ENCODE results near the gene TTC39B. TPM values are rescaled to one million over a fixed set of nuclear protein-coding genes. Genes with fewer than 3 reads are reported as not detected.

TTC39B gene
- total RNA-seq, 1 donor from 2014 or later, result 7.0 TPM

GRCh38 chr9:15282567-15283285, 24.3 kb downstream of the TTC39B start:
- H3K27me3 Mint-ChIP-seq (ENCODE audit: low read depth, unreplicated experiment), result no peaks in the 10 kb centered on the region
- Histone ChIP-seq H3K79me2 (ENCODE audit: insufficient read depth, low read length) (peaks cover 8% of the 10 kb centered on the region), H3K9me3 (ENCODE audit: insufficient read depth, low read depth, low read length) (no peaks in the 10 kb centered on the region), H3K9ac (ENCODE audit: low read length) (no peak overlapping the region), H4K20me1 (ENCODE audit: insufficient read depth, low read length) (peaks cover 10% of the 10 kb centered on the region), H3K4me1 (ENCODE audit: insufficient read depth, low read length) (no peaks in the 10 kb centered on the region), H3K27ac (ENCODE audit: low read depth, low read length) (no peak overlapping the region), H3K27me3 (ENCODE audit: insufficient read depth, low read length) (no peaks in the 10 kb centered on the region), H3K4me2 (ENCODE audit: low read length) (no peak overlapping the region), H3K4me3 (ENCODE audit: insufficient read depth, low read depth, low read length) (no peak overlapping the region), H2AFZ (ENCODE audit: low read depth, low read length) (no peak overlapping the region), H3K36me3 (ENCODE audit: insufficient read depth, low read length) (no peaks in the 10 kb centered on the region)
- no peaks in the 10 kb centered on the region for H3K4me1 Mint-ChIP-seq (ENCODE audit: low read depth, unreplicated experiment)
- H3K4me3 Mint-ChIP-seq (ENCODE audit: unreplicated experiment), result no peak overlapping the region
- H3K36me3 Mint-ChIP-seq (ENCODE audit: low read depth, unreplicated experiment), result no peaks in the 10 kb centered on the region
- TF ChIP-seq EZH2 (IDR thresholded peaks at IDR 0.05; ENCODE audit: insufficient read depth, low read length) (no peak), CTCF (IDR thresholded peaks at IDR 0.05; ENCODE audit: insufficient read depth, low read depth, low read length) (no peak)
- FAIRE-seq (no peak), DNase-seq (ENCODE audit: low read depth) (no peak)
- no peak overlapping the region for H3K27ac Mint-ChIP-seq (ENCODE audit: unreplicated experiment)
- H3K9me3 Mint-ChIP-seq (ENCODE audit: unreplicated experiment), result peaks cover 1% of the 10 kb centered on the region

- H3K9me3 ChIP-seq (ENCODE audit: insufficient read depth, low read depth, low read length), result no peaks in the 10 kb centered on the region
- H3K4me1 ChIP-seq (ENCODE audit: insufficient read depth, low read length), result no peaks in the 10 kb centered on the region
- no peak overlapping the region for H3K9ac ChIP-seq (ENCODE audit: low read length)
- H3K4me3 ChIP-seq (ENCODE audit: insufficient read depth, low read depth, low read length), result no peak overlapping the region
- Mint-ChIP-seq H3K9me3 (ENCODE audit: unreplicated experiment) (no peaks in the 10 kb centered on the region), H3K4me3 (ENCODE audit: unreplicated experiment) (no peak overlapping the region), H3K27ac (ENCODE audit: unreplicated experiment) (no peak overlapping the region), H3K4me1 (ENCODE audit: low read depth, unreplicated experiment) (no peaks in the 10 kb centered on the region), H3K27me3 (ENCODE audit: low read depth, unreplicated experiment) (no peaks in the 10 kb centered on the region), H3K36me3 (ENCODE audit: low read depth, unreplicated experiment) (no peaks in the 10 kb centered on the region)
- FAIRE-seq, result no peak
- peaks cover 10% of the 10 kb centered on the region for H4K20me1 ChIP-seq (ENCODE audit: insufficient read depth, low read length)
- no peaks in the 10 kb centered on the region for H3K27me3 ChIP-seq (ENCODE audit: insufficient read depth, low read length)
- H3K27ac ChIP-seq (ENCODE audit: low read depth, low read length), result no peak overlapping the region
- H2AFZ ChIP-seq (ENCODE audit: low read depth, low read length), result no peak overlapping the region
- peaks cover 8% of the 10 kb centered on the region for H3K79me2 ChIP-seq (ENCODE audit: insufficient read depth, low read length)
- H3K4me2 ChIP-seq (ENCODE audit: low read length), result no peak overlapping the region
- DNase-seq (ENCODE audit: low read depth), result no peak
- no peaks in the 10 kb centered on the region for H3K36me3 ChIP-seq (ENCODE audit: insufficient read depth, low read length)
- TF ChIP-seq EZH2 (IDR thresholded peaks at IDR 0.05; ENCODE audit: insufficient read depth, low read length) (no peak), CTCF (IDR thresholded peaks at IDR 0.05; ENCODE audit: insufficient read depth, low read depth, low read length) (no peak)
Measured at GRCh38 chr9:15280647-15281046, 26.4 kb downstream of the TTC39B start.

- Histone ChIP-seq H3K9me3 (ENCODE audit: insufficient read depth, low read depth, low read length) (no peaks in the 10 kb centered on the region), H2AFZ (ENCODE audit: low read depth, low read length) (no peak overlapping the region), H3K36me3 (ENCODE audit: insufficient read depth, low read length) (no peaks in the 10 kb centered on the region), H3K27me3 (ENCODE audit: insufficient read depth, low read length) (no peaks in the 10 kb centered on the region), H3K79me2 (ENCODE audit: insufficient read depth, low read length) (peaks cover 8% of the 10 kb centered on the region), H3K4me2 (ENCODE audit: low read length) (no peak overlapping the region), H3K9ac (ENCODE audit: low read length) (no peak overlapping the region), H4K20me1 (ENCODE audit: insufficient read depth, low read length) (peaks cover 10% of the 10 kb centered on the region), H3K4me3 (ENCODE audit: insufficient read depth, low read depth, low read length) (no peak overlapping the region), H3K27ac (ENCODE audit: low read depth, low read length) (no peak overlapping the region), H3K4me1 (ENCODE audit: insufficient read depth, low read length) (no peaks in the 10 kb centered on the region)
- DNase-seq (ENCODE audit: low read depth) (no peak), FAIRE-seq (no peak)
- H3K9me3 Mint-ChIP-seq (ENCODE audit: unreplicated experiment), result no peaks in the 10 kb centered on the region
- no peak overlapping the region for H3K27ac Mint-ChIP-seq (ENCODE audit: unreplicated experiment)
- no peak overlapping the region for H3K4me3 Mint-ChIP-seq (ENCODE audit: unreplicated experiment)
- no peaks in the 10 kb centered on the region for H3K4me1 Mint-ChIP-seq (ENCODE audit: low read depth, unreplicated experiment)
- no peaks in the 10 kb centered on the region for H3K36me3 Mint-ChIP-seq (ENCODE audit: low read depth, unreplicated experiment)
- TF ChIP-seq EZH2 (IDR thresholded peaks at IDR 0.05; ENCODE audit: insufficient read depth, low read length) (no peak), CTCF (IDR thresholded peaks at IDR 0.05; ENCODE audit: insufficient read depth, low read depth, low read length) (no peak)
- H3K27me3 Mint-ChIP-seq (ENCODE audit: low read depth, unreplicated experiment), result no peaks in the 10 kb centered on the region
Measured at GRCh38 chr9:15278839-15279238, 28.2 kb downstream of the TTC39B start.
